Panc1 (cell line): ENCODE measurements around the gene SLX4IP. TPM values are rescaled to one million over a fixed set of nuclear protein-coding genes. Genes with fewer than 3 reads are reported as not detected.
A peak's percentile ranks its signal among the peaks of the same experiment; 100 is the strongest.

Source experiments
- ATAC-seq: fragments of 200-7000 bp; cut with Tn5 transposase; 2 replicates; pipeline ENCODE4 v1.9.1; 2020; ENCODE audit warnings: mild to moderate bottlenecking, moderate library complexity
- BruUV-seq: library from RNA; stranded (reverse); fragments of 400-500 nt; replicated peaks from 2 replicates; lab custom pipeline; 2021; lab: Mats Ljungman, UMichigan
- CTCF ChIA-PET: fragments of 300-600 bp; sonication (Branson Sonifier 250); formaldehyde crosslinking; loops from one replicate; lab custom pipeline; 2022; ENCODE audit warnings: antibody characterized with exemption; lab: Charles Lee
- POLR2A ChIA-PET: fragments of 300-600 bp; sonication (Branson Sonifier 250); formaldehyde crosslinking; loops from one replicate; lab custom pipeline; 2022; ENCODE audit warnings: antibody characterized with exemption; lab: Charles Lee
- DNase-seq: peaks from one replicate; pipeline ENCODE4 v3.0.0-alpha.2; 2010; ENCODE audit warnings: low read depth, low spot score
- H3K27ac ChIP-seq: 2 replicates; pipeline ENCODE4 v1.5.1; 2011; ENCODE audit warnings: mild to moderate bottlenecking, low read length, inconsistent platforms
- H3K27me3 ChIP-seq: fragments of 200-500 bp; sonication (Bioruptor generic); 2 replicates; pipeline ENCODE4 v1.6.0; 2014; ENCODE audit warnings: low read length, inconsistent platforms; ENCODE audit not compliant: control insufficient read depth, insufficient read depth
- H3K36me3 ChIP-seq: fragments of 200-500 bp; sonication (Bioruptor generic); 2 replicates; pipeline ENCODE4 v1.5.1; 2014; ENCODE audit warnings: inconsistent platforms, mild to moderate bottlenecking, low read length, moderate library complexity; ENCODE audit not compliant: control insufficient read depth, insufficient read depth
- H3K4me1 ChIP-seq: 2 replicates; pipeline ENCODE4 v1.5.1; 2011; ENCODE audit warnings: inconsistent platforms, mild to moderate bottlenecking, low read length, moderate library complexity; ENCODE audit not compliant: control insufficient read depth, insufficient read depth
- H3K4me3 ChIP-seq, 2 experiments: 2 replicates each; pipeline ENCODE4 v1.5.1; 2011 to 2012; ENCODE audit warnings: low read depth in 2 of 2, low read length in 2 of 2, mild to moderate bottlenecking in 2 of 2, inconsistent platforms in 1 of 2, moderate library complexity in 1 of 2
- H3K9me3 ChIP-seq: fragments of 200-500 bp; sonication (Bioruptor generic); 2 replicates; pipeline ENCODE4 v1.5.1; 2014; ENCODE audit warnings: low read depth, mild to moderate bottlenecking, inconsistent platforms, low read length, moderate library complexity; ENCODE audit not compliant: control insufficient read depth, insufficient read depth
- CTCF ChIP-seq: fragments of 450-650 bp; IDR thresholded peaks from 2 replicates; pipeline ENCODE4 v1.5.1; 2017; ENCODE audit warnings: mild to moderate bottlenecking
- POLR2AphosphoS5 ChIP-seq: IDR thresholded peaks from 2 replicates; pipeline ENCODE4 v1.6.1; 2012; ENCODE audit warnings: mild to moderate bottlenecking, low read depth, low read length, moderate library complexity
- REST ChIP-seq, 2 experiments: IDR thresholded peaks; 2 replicates each; pipeline ENCODE4 v1.6.1; 2011 to 2012; ENCODE audit warnings: low read depth in 2 of 2, control low read depth in 1 of 2, low read length in 1 of 2, mild to moderate bottlenecking in 1 of 2, moderate library complexity in 1 of 2; ENCODE audit not compliant: insufficient read depth in 1 of 2
- SIN3A ChIP-seq: IDR thresholded peaks from 2 replicates; pipeline ENCODE4 v1.6.1; 2012; ENCODE audit warnings: low read depth, mild to moderate bottlenecking, low read length, moderate library complexity, borderline replicate concordance; ENCODE audit not compliant: insufficient read depth
- TCF7L2 ChIP-seq: IDR thresholded peaks from 2 replicates; pipeline ENCODE4 v1.6.1; 2011; ENCODE audit warnings: mild to moderate bottlenecking, low read depth, low read length, inconsistent platforms
- in situ Hi-C: cut with HindIII; loops from 2 replicates; pipeline ENCODE4 v1.10.0; 2016; ENCODE audit warnings: low sequenced_read_pairs, low pct_unique_long_range_greater_than_20kb
- intact Hi-C: fragments of 100-400 bp; cut with micrococcal nuclease; formaldehyde crosslinking; loops from one replicate; pipeline ENCODE4 v1.10.0; 2022; ENCODE audit not compliant: unreplicated experiment
- total RNA-seq: library from RNA; stranded (reverse); gene quantifications from one replicate; pipeline ENCODE4 v1.2.1, GENCODE V29; 2021; ENCODE audit not compliant: unreplicated experiment

Gene SLX4IP
- total RNA-seq, 1 experiment from 2014 or later: 5.4 TPM

GRCh38 chr20:10578607-10579006 is 143.5 kb downstream of the SLX4IP start:
- in situ Hi-C loops (no loop called here), intact Hi-C loops (no loop called here)
- no peak overlapping the region for H3K4me3 ChIP-seq
- no peaks in the 10 kb centered on the region for H3K9me3 ChIP-seq
- ChIA-PET POLR2A (no interaction called here), CTCF (no interaction called here)
- peak; percentile 82 for ATAC-seq
- H3K4me1 ChIP-seq: no peaks in the 10 kb centered on the region
- H3K27ac ChIP-seq: no peak overlapping the region
- TF ChIP-seq POLR2AphosphoS5 (no peak), REST (IDR thresholded peaks at IDR 0.05; ENCODE audit: insufficient read depth in 1 of 2, low read depth in 2 of 2, low read length in 1 of 2) (no peak), TCF7L2 (no peak), SIN3A (no peak), CTCF (no peak)
- DNase-seq: peak; percentile 56
- no peaks in the 10 kb centered on the region for H3K27me3 ChIP-seq
- no TSS peak for BruUV-seq
- H3K36me3 ChIP-seq: no peaks in the 10 kb centered on the region

GRCh38 chr20:10579942-10580341 is 144.8 kb downstream of the SLX4IP start:
- no peak overlapping the region for H3K27ac ChIP-seq
- BruUV-seq: no TSS peak
- H3K4me3 ChIP-seq: no peak overlapping the region
- intact Hi-C loops: no loop called here
- CTCF ChIA-PET: no interaction called here
- DNase-seq: no peak
- POLR2A ChIA-PET: no interaction called here
- H3K9me3 ChIP-seq: no peaks in the 10 kb centered on the region
- H3K27me3 ChIP-seq: no peaks in the 10 kb centered on the region
- no peaks in the 10 kb centered on the region for H3K4me1 ChIP-seq
- H3K36me3 ChIP-seq: no peaks in the 10 kb centered on the region
- ATAC-seq: no peak
- in situ Hi-C loops: no loop called here
- no peak for TF ChIP-seq TCF7L2
- no peak for TF ChIP-seq REST (IDR thresholded peaks at IDR 0.05; ENCODE audit: insufficient read depth in 1 of 2, low read depth in 2 of 2, low read length in 1 of 2)
- TF ChIP-seq POLR2AphosphoS5: no peak
- no peak for TF ChIP-seq CTCF
- TF ChIP-seq SIN3A: no peak
